ENCODE results near the gene NAT8L.

NAT8L gene

GRCh38 chr4:2044542-2045517 lies 14.3 kb upstream of the NAT8L start:
- in situ Hi-C loops (cut with HindIII; ENCODE audit: low sequenced_read_pairs) = no loop called here

- in situ Hi-C loops (cut with HindIII; ENCODE audit: low sequenced_read_pairs) = no loop called here
Observed at GRCh38 chr4:2045518-2045951, 13.6 kb upstream of the NAT8L start.

GRCh38 chr4:2046031-2046961 lies 12.8 kb upstream of the NAT8L start:
- in situ Hi-C loops (cut with HindIII; ENCODE audit: low sequenced_read_pairs) = no loop called here

- in situ Hi-C loops (cut with HindIII; ENCODE audit: low sequenced_read_pairs) = no loop called here
Observed at GRCh38 chr4:2047031-2047660, 12.0 kb upstream of the NAT8L start.

GRCh38 chr4:2047781-2048581 lies 11.1 kb upstream of the NAT8L start:
- in situ Hi-C loops (cut with HindIII; ENCODE audit: low sequenced_read_pairs) = no loop called here

- in situ Hi-C loops (cut with HindIII; ENCODE audit: low sequenced_read_pairs) = no loop called here
Observed at GRCh38 chr4:2048831-2049230, 10.3 kb upstream of the NAT8L start.

GRCh38 chr4:2049381-2049780 lies 9.7 kb upstream of the NAT8L start:
- in situ Hi-C loops (cut with HindIII; ENCODE audit: low sequenced_read_pairs) = no loop called here

GRCh38 chr4:2049811-2050210 lies 9.3 kb upstream of the NAT8L start:
- in situ Hi-C loops (cut with HindIII; ENCODE audit: low sequenced_read_pairs) = no loop called here

- in situ Hi-C loops (cut with HindIII; ENCODE audit: low sequenced_read_pairs) = no loop called here
Observed at GRCh38 chr4:2051086-2051485, 8.0 kb upstream of the NAT8L start.

- in situ Hi-C loops (cut with HindIII; ENCODE audit: low sequenced_read_pairs) = no loop called here
Observed at GRCh38 chr4:2054217-2054616, 4.9 kb upstream of the NAT8L start.

GRCh38 chr4:2057382-2058065 lies 1.6 kb upstream of the NAT8L start:
- in situ Hi-C loops (cut with HindIII; ENCODE audit: low sequenced_read_pairs) = no loop called here

- in situ Hi-C loops (cut with HindIII; ENCODE audit: low sequenced_read_pairs) = no loop called here
Observed at GRCh38 chr4:2058264-2059045, 672 bp upstream of the NAT8L start.

- in situ Hi-C loops (cut with HindIII; ENCODE audit: low sequenced_read_pairs) = loop anchor here (5.0 kb wide), 2 partner anchors 47 to 77 kb away; no protein-coding TSS in a partner anchor
Observed at GRCh38 chr4:2059726-2060602, 837 bp downstream of the NAT8L start.

GRCh38 chr4:2060611-2061185 lies 1.6 kb downstream of the NAT8L start:
- in situ Hi-C loops (cut with HindIII; ENCODE audit: low sequenced_read_pairs) = loop anchor here (5.0 kb wide), 2 partner anchors 47 to 77 kb away; no protein-coding TSS in a partner anchor

GRCh38 chr4:2061186-2062131 lies 2.3 kb downstream of the NAT8L start:
- in situ Hi-C loops (cut with HindIII; ENCODE audit: low sequenced_read_pairs) = loop anchor here (5.0 kb wide), 2 partner anchors 46 to 76 kb away; no protein-coding TSS in a partner anchor

GRCh38 chr4:2062168-2062807 lies 3.2 kb downstream of the NAT8L start:
- in situ Hi-C loops (cut with HindIII; ENCODE audit: low sequenced_read_pairs) = loop anchor here (5.0 kb wide), 2 partner anchors 45 to 75 kb away; no protein-coding TSS in a partner anchor

Data from endothelial cell of hepatic sinusoid (primary cell).